ENCODE data around the gene HOXA6. TPM values are rescaled to one million over a fixed set of nuclear protein-coding genes. Genes with fewer than 3 reads are reported as not detected.

HOXA6 gene
- total and polyA plus RNA-seq, 9 of the 15 experiments (the other 6 are each of a cell fraction or from before 2014, with no cell fraction given): not detected

- ChIA-PET POLR2A (no interaction called here), CTCF (ENCODE audit: low intra/inter-chr PET ratio) (no interaction called here)
- in situ Hi-C loops (cut with MboI): no loop called here
- intact Hi-C loops (cut with micrococcal nuclease): no loop called here
- DNase-seq (ENCODE audit: extremely low read depth in 1 of 4, low spot score in 3 of 4): no peak
- no peaks in the 10 kb centered on the region for H3K79me2 ChIP-seq (ENCODE audit: control insufficient read depth, insufficient read depth, low read length)
- H2AFZ ChIP-seq (ENCODE audit: low read depth, low read length): no peak overlapping the region
- H3K36me3 ChIP-seq (ENCODE audit: control insufficient read depth, insufficient read depth, low read length): no peaks in the 10 kb centered on the region
- no peaks in the 10 kb centered on the region for H3K9me3 ChIP-seq (replicated peaks; ENCODE audit: control insufficient read depth, insufficient read depth, low read depth, low read length)
- FAIRE-seq: no peak
- TF ChIP-seq ZNF512 (tag; IDR thresholded peaks at IDR 0.05) (peak; percentile 61; the same call in 1 of the 2 replicates), CHCHD3 (CRISPR knock-in tag; IDR thresholded peaks at IDR 0.05) (no peak), ESRRB (CRISPR knock-in tag; IDR thresholded peaks at IDR 0.05; ENCODE audit: borderline replicate concordance) (no peak), LARP7 (IDR thresholded peaks at IDR 0.05) (no peak), ZNF24 (IDR thresholded peaks at IDR 0.05) (no peak), SMARCA5 (IDR thresholded peaks at IDR 0.05) (no peak)
- no peak overlapping the region for H3K27ac ChIP-seq (ENCODE audit: extremely low read depth, low read depth, low read length)
- H3K4me3 ChIP-seq: no peak overlapping the region
- H4K20me1 ChIP-seq (replicated peaks; ENCODE audit: control insufficient read depth, insufficient read depth, low read length): no peaks in the 10 kb centered on the region
- H3K9me1 ChIP-seq (ENCODE audit: control insufficient read depth, insufficient read depth, low read length): no peaks in the 10 kb centered on the region
- 8% methylated on average over 29 of the region's 47 CpGs for WGBS (ENCODE audit: insufficient coverage, low coverage, missing lambda C conversion rate)
- H3K4me1 ChIP-seq (replicated peaks in 1 of 2; ENCODE audit: control insufficient read depth in 2 of 2, insufficient read depth in 2 of 2, low read length in 2 of 2): peaks cover 0 to 12% of the 10 kb centered on the region in 2 experiments; a peak in 2 of 5 replicates
- H3K27me3 ChIP-seq (ENCODE audit: control insufficient read depth in 2 of 2, insufficient read depth in 2 of 2, low read length in 2 of 2): peaks cover 62 to 67% of the 10 kb centered on the region in 2 experiments
- BruUV-seq (replicated peaks): no TSS peak
- no peak overlapping the region for H3K9ac ChIP-seq (ENCODE audit: insufficient read depth in 1 of 2, low read depth in 2 of 2, low read length in 2 of 2)
- ATAC-seq: no peak
- H3K4me2 ChIP-seq (ENCODE audit: insufficient read depth, low read length): no peak overlapping the region
These were observed 39.9 kb downstream of the HOXA6 start for GRCh38 chr7:27107391-27108381.
